NCI-H1417 treated with DMSO at 0.1 percent for 48 hours (cell line): Measurements from ENCODE around the gene BCAS4.
"Not testable (repeated sequence)": the region's sequence is repeated elsewhere in the genome, so short reads cannot be mapped to it uniquely, and the experiment has no call there.

ENCODE experiments used
- DNase-seq: peaks from one replicate; lab custom pipeline; 2025; lab: John Stamatoyannopoulos, UW

The BCAS4 gene

DNA sequence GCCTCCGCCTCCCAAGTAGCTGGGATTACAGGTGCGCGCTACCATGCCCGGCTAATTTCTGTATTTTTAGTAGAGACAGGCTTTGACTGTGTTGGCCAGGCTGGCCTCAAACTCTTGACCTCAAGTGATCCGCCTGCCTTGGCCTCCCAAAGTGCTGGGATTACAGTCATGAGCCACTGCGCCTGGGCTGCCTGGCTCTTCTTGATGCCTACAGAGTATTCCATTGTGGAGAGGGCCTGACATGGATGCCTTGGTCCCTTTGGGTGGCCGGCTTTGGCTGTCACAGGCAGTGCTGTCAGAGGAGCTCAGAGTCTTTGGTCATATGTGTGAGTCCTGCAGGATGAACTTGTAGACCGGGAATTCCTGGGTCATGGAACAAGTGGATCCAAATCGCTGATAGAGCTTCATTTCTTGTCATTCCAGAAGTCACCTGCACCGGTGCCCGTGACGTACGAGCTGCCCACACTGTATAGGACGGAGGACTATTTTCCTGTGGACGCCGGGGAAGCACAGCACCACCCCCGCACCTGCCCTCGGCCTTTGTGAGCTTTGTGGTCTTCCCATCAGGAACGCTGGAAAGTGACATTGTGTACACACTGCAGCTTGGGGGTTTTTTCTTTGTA lies 81.3 kb downstream of the BCAS4 start:
- DNase-seq: no peak

DNA sequence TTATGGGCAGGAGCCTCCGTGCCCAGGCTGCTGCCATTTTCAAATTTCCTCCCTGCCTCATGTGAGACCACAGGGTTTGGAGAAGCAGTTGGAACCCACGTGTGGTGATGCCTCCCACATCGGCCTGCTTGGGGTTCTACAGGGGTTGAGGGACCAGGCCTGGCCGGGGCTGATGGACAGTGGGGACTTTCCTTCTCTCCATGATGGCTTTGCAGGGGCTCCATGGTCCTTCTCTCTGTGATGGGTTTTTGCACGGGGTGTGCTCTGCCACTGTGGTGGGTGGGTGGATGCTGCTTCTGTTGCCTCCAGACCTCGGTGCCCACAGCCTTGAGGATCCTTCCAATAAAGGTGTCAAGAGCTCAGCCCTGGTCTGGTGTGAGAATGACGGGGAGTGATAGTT lies 82.0 kb downstream of the BCAS4 start:
- DNase-seq: no peak

- no peak for DNase-seq
Observed at GRCh38 chr20:50877232-50877743, 82.4 kb downstream of the BCAS4 start.

GRCh38 chr20:50879649-50880550 lies 85.0 kb downstream of the BCAS4 start:
- no peak for DNase-seq

GRCh38 chr20:50881759-50882424 lies 87.0 kb downstream of the BCAS4 start:
- not testable (repeated sequence) for DNase-seq

DNA sequence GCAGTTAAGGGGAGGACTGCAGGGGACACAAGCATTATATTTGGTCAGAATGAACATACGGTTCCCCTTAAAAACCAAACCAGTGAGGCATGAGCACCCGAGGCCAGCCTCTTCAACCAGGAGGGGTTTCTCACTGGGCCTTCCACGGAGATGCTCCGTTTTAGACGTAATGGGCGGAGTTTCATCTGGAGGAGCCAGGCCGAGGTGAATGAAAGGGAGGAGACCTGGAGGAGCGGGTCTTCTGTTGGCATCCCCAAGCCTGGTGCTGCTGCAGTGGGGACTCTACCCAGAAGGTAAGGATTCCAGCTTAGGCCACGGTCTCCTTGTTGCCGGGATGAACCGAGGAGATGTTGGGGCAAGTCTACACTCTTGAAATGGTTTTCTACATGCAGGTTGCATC lies 89.0 kb downstream of the BCAS4 start:
- DNase-seq: no peak

- DNase-seq: no peak
Observed at GRCh38 chr20:50885068-50885467, 90.2 kb downstream of the BCAS4 start.

GRCh38 chr20:50885781-50886180 lies 90.9 kb downstream of the BCAS4 start:
- DNase-seq: no peak

GRCh38 chr20:50886184-50886790 lies 91.4 kb downstream of the BCAS4 start:
- DNase-seq: no peak

DNA sequence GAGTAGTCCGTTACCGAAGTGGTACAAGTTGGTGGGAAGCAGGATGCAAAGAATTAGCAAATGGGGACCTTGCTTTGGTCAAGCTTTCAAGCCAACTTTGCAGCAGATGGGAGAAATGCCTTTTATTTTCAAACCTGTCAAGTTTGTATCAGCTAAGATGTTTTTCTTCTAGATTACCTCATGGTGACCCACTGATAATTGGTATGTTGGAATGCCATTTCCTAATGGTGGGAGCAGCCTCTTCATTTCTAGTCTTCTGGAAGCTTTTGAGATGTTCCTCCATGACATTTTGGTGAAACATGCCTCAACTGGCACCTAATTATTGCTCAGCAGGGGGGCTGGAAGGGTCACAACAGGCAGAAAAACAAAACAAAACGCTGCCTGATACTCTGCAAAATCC lies 92.7 kb downstream of the BCAS4 start:
- no peak for DNase-seq

- no peak for DNase-seq
Observed at GRCh38 chr20:50891138-50891537, 96.3 kb downstream of the BCAS4 start.

- DNase-seq: no peak
Observed at GRCh38 chr20:50892394-50892793, 97.5 kb downstream of the BCAS4 start.

GRCh38 chr20:50893620-50894019 lies 98.8 kb downstream of the BCAS4 start:
- DNase-seq: no peak

DNA sequence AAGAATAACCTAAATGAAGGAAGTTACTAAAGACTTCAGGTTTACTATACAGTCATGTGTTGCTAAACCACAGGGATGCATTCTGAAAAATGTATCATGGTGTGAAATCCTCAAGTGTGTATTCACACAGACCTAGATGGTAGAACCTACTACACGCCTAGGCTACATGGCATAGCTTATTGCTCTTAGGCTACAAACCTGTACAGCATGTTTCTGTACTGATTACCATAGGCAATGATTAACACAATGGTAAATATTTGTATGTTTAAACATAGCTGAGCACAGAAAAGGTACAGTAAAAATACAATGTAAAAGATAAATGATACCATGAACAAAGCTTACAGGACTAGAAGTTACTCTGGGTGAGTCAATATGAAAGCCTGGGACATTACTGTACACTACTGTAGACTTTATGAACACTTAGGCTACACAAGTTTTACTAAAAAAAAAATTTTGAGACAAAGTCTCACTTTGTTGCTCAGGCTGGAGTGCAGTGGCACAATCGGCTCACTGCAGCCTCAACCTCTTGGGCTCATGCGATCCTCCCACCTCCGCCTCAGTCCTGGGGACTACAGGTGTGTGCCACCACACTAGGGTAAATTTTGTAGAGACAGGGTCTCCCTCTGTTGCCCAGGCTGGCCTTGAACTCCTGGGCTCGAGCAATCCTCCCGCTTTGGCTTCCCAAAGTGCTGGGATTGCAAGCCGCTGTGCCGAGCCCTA lies 100.4 kb downstream of the BCAS4 start:
- no peak for DNase-seq

- no peak for DNase-seq
Observed at GRCh38 chr20:50898475-50898874, 103.6 kb downstream of the BCAS4 start.

DNA sequence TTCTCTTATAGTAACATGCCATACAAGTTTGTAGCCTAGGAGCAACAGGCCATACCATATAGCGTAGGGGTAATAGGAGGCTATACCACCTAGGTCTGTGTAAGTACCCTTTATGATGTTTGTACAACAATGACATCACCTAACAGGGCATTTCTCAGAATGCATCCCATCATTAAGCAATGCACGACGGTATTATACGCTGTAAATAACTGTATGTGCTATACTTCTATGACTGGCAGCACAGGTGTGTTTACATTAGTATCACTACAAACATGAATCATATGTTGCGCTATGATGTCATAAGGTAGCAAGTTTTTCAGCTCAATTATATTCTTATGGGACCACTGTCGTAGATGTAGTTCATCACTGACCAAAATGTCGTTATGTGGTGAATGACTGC lies 105.4 kb downstream of the BCAS4 start:
- no peak for DNase-seq

GRCh38 chr20:50901301-50901700 lies 106.4 kb downstream of the BCAS4 start:
- no peak for DNase-seq

DNA sequence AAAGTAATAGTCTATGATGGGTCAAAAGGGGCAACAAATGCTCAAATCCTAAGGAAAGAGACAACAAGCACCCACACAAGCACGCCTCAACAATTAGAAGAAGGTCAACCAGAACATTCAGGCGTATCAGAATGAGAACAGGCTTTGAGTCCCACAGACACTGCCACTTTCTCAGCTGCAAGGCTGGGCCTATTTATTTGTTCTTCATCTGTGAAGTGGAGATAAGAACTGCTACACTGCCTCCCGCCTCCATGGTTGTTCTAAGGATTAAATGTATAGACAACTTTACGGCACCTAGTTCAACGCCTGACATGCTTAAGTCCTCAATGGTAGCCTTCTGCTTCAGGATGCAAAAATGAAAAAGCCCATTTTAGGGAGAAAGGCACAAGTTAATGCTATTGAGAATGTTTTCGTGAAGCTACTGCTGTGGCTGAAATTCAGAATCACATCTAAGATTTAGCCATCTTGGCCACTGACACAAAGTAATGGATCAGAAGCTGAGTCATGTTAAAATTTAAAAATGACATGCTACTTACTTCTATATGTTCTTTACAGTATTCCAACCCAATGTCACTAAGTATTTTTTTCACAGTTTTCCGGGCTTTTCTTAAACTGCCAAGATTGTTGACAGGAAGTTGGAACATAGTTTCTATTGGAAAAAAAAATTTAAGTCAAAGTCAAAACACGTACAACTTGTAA lies 108.6 kb downstream of the BCAS4 start:
- no peak for DNase-seq

DNA sequence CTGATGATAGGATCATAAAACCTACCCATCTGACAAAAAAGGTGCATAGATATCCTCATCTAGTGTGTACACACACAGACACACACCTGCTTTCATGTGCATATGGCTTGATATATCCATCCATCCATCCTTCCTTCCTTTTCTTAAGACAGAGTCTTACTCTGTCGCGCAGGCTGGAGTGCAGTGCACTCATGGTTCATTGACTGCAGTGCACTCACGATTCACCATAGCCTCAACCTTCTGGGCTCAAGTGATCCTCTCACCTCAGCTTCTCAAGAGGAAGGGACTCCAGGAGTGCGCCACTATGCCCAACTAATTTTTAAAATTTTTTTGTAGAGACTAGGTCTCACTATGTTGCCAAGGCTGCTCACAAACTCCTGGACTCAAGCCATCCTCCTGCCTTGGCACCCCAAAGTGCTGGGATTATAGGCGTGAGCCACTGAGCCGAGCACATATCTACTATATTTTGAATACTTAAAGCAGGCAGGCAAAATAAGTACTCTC lies 109.3 kb downstream of the BCAS4 start:
- DNase-seq: no peak

DNA sequence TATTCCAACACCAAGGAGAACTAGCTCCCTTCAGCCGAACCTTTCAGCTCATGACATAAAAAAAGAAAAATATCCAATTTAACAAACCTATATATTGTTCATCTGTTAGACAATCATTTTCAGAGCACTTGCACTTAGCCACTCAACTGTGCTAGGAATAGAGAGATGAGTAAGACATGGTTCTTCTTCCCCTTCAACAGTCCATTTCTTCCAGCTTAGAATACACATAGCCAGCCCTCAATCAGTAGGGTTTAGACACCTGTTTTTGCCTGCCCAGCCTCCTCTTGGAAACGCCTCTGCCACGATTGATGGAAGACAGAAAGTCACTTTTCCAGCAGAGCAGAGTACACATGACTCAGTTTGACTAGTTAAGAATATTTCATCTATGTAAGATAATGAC lies 114.6 kb downstream of the BCAS4 start:
- DNase-seq: no peak

GRCh38 chr20:50911030-50911429 lies 116.2 kb downstream of the BCAS4 start:
- DNase-seq: no peak
